ENCODE results near the gene SDHB.
"Not testable (repeated sequence)": the region's sequence is repeated elsewhere in the genome, so short reads cannot be mapped to it uniquely, and the experiment has no call there.

The SDHB gene

GRCh38 chr1:17075470-17076255 is 21.8 kb upstream of the SDHB start:
- no peak for DNase-seq (ENCODE audit: low read depth in 2 of 2)

GRCh38 chr1:17071794-17072193 is 18.0 kb upstream of the SDHB start:
- DNase-seq (ENCODE audit: low read depth in 2 of 2) = no peak

- no peak for DNase-seq (ENCODE audit: low read depth in 2 of 2)
Observed at GRCh38 chr1:17070163-17070525, 16.3 kb upstream of the SDHB start.

- DNase-seq (ENCODE audit: low read depth in 2 of 2) = no peak
Observed at GRCh38 chr1:17069452-17070162, 15.8 kb upstream of the SDHB start.

- DNase-seq (ENCODE audit: low read depth in 2 of 2) = no peak
Observed at GRCh38 chr1:17068789-17069188, 15.0 kb upstream of the SDHB start.

- no peak for DNase-seq (ENCODE audit: low read depth in 2 of 2)
Observed at GRCh38 chr1:17067465-17068240, 13.8 kb upstream of the SDHB start.

- no peak for DNase-seq (ENCODE audit: low read depth in 2 of 2)
Observed at GRCh38 chr1:17067069-17067426, 13.2 kb upstream of the SDHB start.

GRCh38 chr1:17066361-17067068 is 12.7 kb upstream of the SDHB start:
- DNase-seq (ENCODE audit: low read depth in 2 of 2) = no peak

- no peak for DNase-seq (ENCODE audit: low read depth in 2 of 2)
Observed at GRCh38 chr1:17065666-17066065, 11.8 kb upstream of the SDHB start.

- DNase-seq (ENCODE audit: low read depth in 2 of 2) = not testable (repeated sequence)
Observed at GRCh38 chr1:17062751-17063150, 8.9 kb upstream of the SDHB start.

- DNase-seq (ENCODE audit: low read depth in 2 of 2) = no peak
Observed at GRCh38 chr1:17061892-17062291, 8.1 kb upstream of the SDHB start.

- DNase-seq (ENCODE audit: low read depth in 2 of 2) = no peak
Observed at GRCh38 chr1:17061486-17061885, 7.7 kb upstream of the SDHB start.

GRCh38 chr1:17060306-17060749 is 6.5 kb upstream of the SDHB start:
- DNase-seq (ENCODE audit: low read depth in 2 of 2) = no peak

GRCh38 chr1:17059391-17060305 is 5.8 kb upstream of the SDHB start:
- DNase-seq (ENCODE audit: low read depth in 2 of 2) = no peak

GRCh38 chr1:17056551-17056950 is 2.7 kb upstream of the SDHB start:
- no peak for DNase-seq (ENCODE audit: low read depth in 2 of 2)

- no peak for DNase-seq (ENCODE audit: low read depth in 2 of 2)
Observed at GRCh38 chr1:17055801-17056200, 2.0 kb upstream of the SDHB start.

GRCh38 chr1:17053086-17053684 is 647 bp downstream of the SDHB start:
- DNase-seq (ENCODE audit: low read depth in 2 of 2) = no peak

GRCh38 chr1:17052641-17053040 is 1.2 kb downstream of the SDHB start:
- DNase-seq (ENCODE audit: low read depth in 2 of 2) = no peak

- no peak for DNase-seq (ENCODE audit: low read depth in 2 of 2)
Observed at GRCh38 chr1:17052038-17052437, 1.8 kb downstream of the SDHB start.

- no peak for DNase-seq (ENCODE audit: low read depth in 2 of 2)
Observed at GRCh38 chr1:17047924-17048323, 5.9 kb downstream of the SDHB start.

- DNase-seq (ENCODE audit: low read depth in 2 of 2) = no peak
Observed at GRCh38 chr1:17046334-17046657, 7.5 kb downstream of the SDHB start.

Data from stimulated activated CD4-positive, alpha-beta T cell treated with anti-CD3 and anti-CD28 coated beads, Interleukin-1b, Interleukin-23, amount 100 ng/mL, for 4 hours (primary cell).